Right ventricle myocardium inferior (tissue), 1 donor: ENCODE results near the gene RNF207. TPM values are rescaled to one million over a fixed set of nuclear protein-coding genes. Genes with fewer than 3 reads are reported as not detected.
A peak's percentile ranks its signal among the peaks of the same experiment; 100 is the strongest.

ENCODE experiments used
- ATAC-seq: fragments of 200-7000 bp; cut with Tn5 transposase; one replicate; pipeline ENCODE4 v1.9.1; 2020; ENCODE audit warnings: mild to moderate bottlenecking, moderate library complexity
- DNase-seq: peaks from one replicate; pipeline ENCODE4 v3.0.0; 2021; ENCODE audit errors: missing footprints
- intact Hi-C: fragments of 100-400 bp; cut with DNase I; formaldehyde crosslinking; loops from one replicate; pipeline ENCODE4 v1.11.0; 2022
- total RNA-seq: library from RNA; stranded (reverse); fragmentation: NEBNext Ultra II Directional; extraction: Animal tissue kit (Norgen Biotek cat#: 25700); gene quantifications from one replicate; pipeline ENCODE4 v1.2.1, GENCODE V29; 2021
- donor health status: DM: no; HTN: yes; CAD: no; lungs with severe emphysema.

Gene RNF207
- total RNA-seq, 1 donor from 2014 or later: 54.6 TPM

DNA sequence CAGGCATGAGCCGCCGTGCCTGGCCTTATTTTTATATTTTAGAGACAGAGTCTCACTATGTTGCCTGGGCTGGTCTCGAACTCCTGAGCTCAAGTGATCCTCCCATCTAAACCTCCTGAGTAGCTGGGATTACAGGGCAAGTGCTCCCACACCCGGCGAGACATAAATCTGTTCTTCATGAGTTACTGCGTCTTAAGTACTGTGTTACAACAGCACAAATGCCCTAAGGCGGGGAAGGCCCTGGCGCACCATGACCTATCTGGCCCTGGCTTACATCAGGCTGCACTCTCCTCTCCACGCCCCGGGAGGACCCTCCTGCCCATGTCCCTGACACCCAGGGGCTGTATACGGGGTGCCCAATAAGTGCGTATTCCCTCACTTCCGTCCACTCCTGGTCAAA is 50.7 kb downstream of the RNF207 start:
- no peak for DNase-seq
- intact Hi-C loops: no loop called here
- ATAC-seq: no peak

DNA sequence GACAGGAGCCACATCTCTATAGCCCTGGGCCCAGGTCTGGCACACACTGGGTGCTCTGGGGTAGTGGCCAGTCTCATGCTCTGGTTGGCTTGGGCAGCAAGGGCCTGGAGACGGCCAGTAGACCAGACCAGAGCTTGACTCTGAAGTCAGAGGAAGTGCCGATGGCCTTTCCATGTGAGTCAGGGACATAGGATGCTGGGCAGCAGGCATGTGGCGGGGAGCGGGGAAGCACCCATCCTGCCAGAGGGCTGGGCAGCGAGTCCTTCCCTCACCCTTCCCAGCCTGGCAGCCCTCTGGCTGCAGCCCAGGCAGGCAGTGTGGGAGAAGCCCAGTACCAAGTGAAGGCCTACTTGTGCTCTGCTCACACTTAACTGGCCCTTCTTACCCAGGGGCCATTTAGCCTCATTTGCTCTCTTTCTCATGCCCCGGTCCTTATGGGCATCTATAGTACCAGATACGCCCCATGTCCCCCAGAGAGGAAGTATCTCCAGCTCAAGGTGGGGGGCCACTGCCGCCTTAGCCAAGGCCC is 51.7 kb downstream of the RNF207 start:
- no peak for DNase-seq
- intact Hi-C loops: no loop called here
- no peak for ATAC-seq

DNA sequence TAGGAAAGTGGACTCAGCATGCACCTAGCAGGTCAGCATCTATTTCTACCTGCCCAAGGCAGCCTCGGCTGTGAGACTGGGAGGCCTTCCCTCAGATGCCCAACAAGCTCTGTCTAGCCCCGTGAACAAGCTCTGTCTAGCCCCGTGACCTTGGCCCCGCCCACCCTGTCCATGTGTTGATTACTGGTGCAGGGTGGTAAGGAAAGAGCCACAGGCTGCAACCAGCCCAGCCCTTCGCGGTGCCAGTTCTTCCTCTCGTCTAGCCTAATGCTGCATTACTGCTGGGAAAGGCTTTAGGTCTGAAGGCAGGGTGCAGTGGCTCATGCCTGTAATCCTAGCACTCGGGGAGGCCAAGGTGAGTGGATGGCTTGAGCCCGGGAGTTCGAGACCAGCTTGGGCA is 52.8 kb downstream of the RNF207 start:
- ATAC-seq: no peak
- intact Hi-C loops: no loop called here
- no peak for DNase-seq

DNA sequence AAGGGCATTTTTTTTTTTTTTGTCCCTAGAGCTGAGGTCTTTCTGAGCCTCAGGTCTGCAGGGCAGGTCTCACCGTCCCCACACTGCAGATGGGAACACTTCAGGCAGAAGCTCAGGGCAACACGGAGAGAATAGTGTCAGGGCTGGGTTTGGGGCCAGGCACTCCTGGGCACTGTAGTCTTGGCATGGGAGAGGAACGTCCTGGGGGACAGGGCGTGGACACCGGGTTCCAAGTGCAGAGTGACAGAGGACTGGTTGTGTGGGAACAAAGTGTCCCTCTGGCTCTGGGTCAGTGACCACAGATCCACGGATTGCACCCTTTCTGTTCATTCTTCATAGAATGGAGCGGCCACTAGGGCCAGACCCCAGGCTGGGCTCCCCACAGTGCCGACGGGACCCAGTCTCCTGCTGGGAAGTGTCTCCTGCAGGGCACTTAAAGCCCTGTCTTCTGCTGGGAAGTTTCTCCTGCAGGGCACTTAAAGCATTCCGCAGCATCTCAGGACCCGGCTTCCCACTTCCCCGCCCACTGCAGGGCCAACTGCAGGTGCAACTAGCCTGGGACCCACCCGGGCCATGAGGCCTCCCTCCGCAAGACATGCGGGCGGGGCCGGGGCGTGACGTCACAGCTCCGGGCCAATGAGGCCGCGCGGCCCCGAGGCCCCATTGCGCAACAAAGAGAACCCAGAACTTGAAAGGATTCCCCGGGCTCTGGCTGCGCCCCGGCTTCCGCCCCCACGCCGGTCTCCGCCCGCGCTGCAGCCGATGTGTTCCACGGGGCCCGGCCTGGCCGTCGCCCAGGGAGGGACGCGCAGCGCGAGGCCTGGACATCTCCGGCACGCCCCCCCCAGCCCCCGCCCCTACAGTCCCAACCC is 53.8 kb downstream of the RNF207 start:
- intact Hi-C loops: no loop called here
- DNase-seq: peak; percentile 94
- peak; percentile 66 for ATAC-seq

DNA sequence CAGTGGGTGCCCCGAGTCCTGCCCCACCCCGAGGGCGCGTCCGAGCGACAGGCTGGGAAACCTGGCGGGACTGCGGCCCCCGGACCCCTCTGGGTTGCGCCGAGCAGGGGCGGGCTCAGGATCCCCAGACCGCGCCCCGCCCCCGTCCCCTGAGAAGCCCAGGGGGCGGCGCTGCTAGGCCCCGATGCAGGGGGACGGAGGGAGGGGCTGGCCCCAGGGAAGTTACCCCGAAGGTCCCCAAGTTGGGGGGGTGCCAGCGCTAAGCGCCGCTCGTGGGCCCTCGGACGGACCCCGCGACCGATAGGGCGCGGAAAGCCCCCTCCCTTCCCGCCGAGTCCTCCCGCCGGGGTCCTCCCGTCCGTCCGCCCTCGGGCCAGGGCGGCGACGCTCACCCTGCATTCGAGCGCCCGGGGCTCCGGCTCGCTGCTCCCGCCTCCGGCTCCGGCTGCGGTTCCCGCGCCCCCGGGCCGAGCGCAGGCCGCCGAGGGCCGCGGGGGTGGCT is 54.6 kb downstream of the RNF207 start:
- ATAC-seq: peak; percentile 30
- intact Hi-C loops: no loop called here
- DNase-seq: no peak

DNA sequence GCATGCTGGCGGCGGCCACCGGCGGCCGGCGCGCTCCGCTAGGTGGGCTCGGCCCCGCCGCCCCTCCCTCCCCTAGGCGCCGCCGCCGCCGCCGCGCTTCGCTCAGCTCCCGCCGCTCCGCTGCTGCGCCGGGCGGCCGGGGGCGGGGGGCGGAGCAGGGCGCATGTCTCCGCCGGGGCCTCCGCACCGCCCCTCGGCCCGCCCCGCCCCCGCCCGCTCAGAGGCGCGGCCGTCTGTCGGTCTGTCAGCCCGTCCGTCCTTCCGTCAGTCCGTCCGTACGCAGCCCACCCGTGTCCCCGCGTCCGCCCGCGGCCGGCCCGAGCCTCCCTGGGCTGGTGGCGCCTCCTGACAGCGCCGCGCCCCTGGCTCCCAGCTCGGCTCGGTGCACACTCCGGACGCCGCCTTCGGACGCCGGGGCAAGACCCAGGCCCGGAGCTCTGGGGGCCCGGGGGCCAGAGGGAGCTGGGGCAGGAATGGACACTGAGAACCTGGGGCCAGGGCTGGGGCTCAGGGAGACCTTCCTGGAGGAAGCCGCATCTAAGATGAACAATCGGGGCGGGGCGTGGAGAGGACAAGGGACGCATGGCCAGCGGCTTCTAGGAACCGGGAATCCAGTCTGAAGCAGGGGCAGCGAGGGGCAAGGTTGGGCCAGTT is 55.2 kb downstream of the RNF207 start, which contains the start of gene GPR153:
TSS of gene GPR153 (minus strand) at position 138 of the 654 bp plus-strand sequence. CDS start 6,193 bp downstream, outside the sequence.
- peak; percentile 54 for ATAC-seq
- DNase-seq: no peak
- intact Hi-C loops: no loop called here

DNA sequence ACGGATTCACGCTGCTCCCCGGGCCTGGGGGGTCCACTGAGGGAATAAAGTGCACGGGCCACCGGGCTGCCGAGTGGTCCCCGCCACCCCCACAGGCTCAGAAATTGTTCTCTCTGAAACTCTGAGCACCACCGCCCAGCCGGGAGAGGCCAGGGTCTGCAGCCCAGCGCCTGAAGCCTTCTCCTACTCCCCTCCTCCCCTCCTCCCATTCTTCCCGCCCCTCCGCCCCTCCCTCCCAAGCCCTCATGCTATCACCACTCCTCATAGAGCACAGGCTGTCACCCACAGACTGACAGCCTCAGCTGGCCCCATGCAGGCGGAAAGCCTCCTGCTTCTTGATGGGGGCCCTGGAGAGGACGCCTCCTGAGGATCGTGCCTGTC is 55.7 kb downstream of the RNF207 start:
- intact Hi-C loops: no loop called here

DNA sequence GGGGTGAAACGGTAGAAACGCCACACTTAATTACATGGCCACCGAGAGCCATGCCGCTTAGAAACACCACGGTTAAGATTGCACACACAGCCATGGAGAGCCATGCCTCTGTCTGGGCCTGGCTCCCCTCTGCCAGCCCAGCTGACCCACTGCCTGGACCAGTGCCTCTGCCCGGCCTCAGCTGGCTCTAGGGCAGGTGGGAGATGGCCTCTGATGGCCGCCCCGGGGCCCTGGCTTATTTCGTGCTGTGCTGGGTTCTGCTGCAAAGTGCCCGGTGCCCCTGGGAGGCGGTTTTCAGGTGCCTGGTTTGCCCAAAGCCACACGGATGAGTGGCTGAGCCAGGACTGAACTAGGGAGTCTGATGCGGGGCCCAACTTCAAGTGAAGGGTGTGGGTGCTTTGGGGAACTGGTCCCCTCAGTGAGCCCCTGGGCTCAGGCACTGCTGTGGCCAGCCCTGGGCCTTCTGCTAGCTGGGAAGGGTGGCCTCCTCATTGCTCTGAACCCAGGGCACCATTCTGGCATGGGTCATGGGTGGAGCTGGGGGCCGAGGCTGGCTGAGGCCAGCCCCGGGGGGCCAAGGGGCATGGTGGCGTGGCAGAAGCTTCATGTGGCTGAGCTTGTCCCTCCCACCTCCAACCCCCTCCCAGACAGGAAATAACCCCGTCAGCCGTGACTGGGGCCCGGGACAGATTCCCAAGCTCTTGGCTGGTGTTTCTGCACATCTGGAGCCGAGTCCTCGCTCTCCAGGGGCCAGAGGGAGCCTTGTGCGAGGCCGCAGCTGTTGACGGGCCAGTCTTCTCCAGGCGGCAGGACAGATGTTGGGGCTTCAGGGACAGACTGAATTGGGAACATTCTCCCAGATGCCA is 56.9 kb downstream of the RNF207 start:
- DNase-seq (peak; percentile 80), ATAC-seq (peak; percentile 66)
- intact Hi-C loops: no loop called here

More for the DNA sequence above, 55.7 kb downstream of the RNF207 start:
- no peak for ATAC-seq
- no peak for DNase-seq

DNA sequence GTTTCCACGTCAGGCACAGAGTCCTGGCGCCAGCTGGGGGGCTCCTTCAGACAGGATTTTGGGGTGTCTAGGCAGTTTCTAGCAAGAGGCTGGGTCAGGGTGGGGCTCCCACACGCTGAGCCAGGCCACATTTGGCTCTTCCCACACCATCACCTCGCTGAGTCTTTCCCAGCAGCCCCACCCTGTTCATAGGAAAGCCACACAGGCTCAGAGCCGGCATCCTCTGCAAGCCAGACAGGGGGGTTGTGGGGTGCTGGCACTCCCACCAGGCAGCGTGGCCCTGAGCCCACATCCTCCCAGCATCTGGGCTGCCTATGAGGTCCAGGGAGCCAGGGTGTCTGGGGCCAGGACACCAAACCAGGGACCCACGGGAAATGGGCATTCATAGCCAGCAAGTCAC is 57.8 kb downstream of the RNF207 start:
- ATAC-seq (no peak), DNase-seq (no peak)
- intact Hi-C loops: no loop called here

DNA sequence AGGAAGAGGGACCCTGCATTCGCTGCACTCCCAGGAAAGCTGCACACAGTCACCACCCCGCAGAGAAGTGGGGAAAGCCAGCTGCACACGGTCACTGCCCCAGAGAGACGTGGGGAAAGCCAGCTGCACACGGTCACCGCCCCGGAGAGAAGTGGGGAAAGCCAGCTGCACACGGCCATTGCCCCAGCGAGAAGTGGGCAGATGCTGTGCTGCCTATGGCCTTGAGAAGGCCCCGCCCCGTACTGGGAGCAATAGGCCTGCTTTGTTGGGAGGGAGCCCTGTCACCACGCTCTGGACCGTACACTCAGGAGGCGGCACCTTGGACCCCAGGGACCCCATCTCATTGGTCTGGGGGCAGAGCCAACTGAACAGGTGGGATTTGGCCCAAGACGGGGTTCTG is 59.2 kb downstream of the RNF207 start:
- DNase-seq (no peak), ATAC-seq (no peak)
- intact Hi-C loops: no loop called here

DNA sequence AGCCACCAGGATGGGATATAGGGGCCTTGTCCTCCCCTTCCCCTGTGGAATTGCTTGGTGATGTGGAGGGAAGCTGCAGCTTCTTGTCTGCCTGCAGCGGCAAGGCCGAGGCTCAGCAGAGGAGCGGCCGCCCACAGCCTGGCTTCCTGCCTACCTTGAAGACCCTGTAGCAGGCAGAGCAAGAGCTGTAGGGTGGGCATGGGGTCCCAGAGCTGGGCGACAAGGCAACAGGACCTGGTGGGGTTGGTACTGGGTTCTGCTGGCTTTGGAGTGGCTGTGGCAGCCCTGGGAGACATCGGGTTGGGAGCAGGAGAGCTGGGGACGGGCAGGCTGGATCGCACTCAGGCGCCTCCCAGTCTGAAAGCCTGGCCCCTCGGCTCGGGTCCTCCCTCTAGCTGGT is 60.7 kb downstream of the RNF207 start:
- intact Hi-C loops: no loop called here
- no peak for ATAC-seq
- no peak for DNase-seq

DNA sequence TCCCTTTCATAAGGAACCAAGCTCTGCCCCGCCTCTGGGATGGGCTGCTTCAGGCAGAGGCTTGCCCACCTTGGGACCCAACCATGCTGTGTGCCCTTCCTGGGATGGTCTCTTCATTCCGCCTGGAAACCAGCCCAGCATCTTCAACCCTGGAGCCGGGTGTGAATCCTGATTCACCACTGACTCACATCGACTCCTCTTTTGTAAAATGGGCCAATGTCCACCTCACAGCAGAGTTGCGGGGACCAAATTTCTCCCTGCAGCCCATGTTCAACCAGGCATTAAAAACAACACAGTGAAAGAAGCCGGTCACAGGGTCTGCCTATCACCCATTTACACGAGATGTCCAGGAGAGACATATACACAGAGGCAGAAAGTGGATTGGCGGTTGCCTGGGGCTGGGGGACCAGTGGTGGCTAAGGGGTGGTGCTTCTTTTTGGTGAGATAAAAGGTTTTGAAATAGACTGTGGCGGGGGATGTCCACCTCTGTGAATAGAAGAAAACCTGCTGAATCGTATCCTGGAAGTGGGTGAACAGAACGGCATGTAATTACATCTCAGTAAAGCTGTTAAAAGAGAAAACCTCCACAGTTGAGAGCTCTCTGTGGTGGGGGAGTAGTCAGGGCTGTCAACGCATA is 61.9 kb downstream of the RNF207 start:
- intact Hi-C loops: no loop called here
- ATAC-seq: no peak
- no peak for DNase-seq

DNA sequence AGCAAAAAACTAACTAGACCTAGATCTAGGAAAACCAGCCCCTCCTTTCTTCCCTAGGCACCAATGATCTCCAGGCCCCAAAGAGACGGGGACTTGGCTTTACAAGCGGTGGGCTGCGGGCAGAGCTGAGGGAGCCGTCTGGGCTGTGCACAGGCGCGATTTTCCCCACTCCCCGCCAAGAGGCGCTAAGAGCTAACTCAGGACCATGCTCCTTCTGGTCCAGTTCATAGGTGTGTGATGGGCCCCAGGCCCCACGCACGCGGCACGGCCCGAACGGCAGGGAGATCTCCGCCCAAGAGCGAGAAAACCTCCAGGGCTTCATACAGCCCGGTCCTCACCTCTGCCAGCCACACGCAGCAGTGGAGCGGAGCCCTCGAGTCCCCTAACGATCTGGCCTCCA is 62.5 kb downstream of the RNF207 start:
- ATAC-seq: no peak
- intact Hi-C loops: no loop called here
- DNase-seq: no peak

DNA sequence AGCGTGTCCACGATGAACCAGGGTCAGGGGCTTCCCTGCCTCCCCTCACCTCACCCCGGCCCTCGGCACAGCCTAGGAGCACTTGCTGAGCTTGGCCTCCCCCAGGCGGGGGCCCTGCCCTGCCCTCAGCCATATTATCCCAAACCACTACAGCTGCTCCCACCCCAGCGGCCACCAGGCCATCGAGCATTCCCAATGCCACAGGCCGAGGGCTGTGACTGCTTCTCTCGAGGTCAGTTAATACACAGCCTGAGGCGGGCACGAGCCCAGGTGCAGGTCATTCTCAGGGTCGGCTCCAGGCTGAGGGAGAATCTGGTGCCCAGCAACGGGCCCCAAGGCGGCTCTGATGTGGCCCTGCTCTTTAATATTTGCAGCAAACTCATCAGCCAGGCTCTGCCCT is 63.4 kb downstream of the RNF207 start:
- no peak for DNase-seq
- ATAC-seq: no peak
- intact Hi-C loops: no loop called here

DNA sequence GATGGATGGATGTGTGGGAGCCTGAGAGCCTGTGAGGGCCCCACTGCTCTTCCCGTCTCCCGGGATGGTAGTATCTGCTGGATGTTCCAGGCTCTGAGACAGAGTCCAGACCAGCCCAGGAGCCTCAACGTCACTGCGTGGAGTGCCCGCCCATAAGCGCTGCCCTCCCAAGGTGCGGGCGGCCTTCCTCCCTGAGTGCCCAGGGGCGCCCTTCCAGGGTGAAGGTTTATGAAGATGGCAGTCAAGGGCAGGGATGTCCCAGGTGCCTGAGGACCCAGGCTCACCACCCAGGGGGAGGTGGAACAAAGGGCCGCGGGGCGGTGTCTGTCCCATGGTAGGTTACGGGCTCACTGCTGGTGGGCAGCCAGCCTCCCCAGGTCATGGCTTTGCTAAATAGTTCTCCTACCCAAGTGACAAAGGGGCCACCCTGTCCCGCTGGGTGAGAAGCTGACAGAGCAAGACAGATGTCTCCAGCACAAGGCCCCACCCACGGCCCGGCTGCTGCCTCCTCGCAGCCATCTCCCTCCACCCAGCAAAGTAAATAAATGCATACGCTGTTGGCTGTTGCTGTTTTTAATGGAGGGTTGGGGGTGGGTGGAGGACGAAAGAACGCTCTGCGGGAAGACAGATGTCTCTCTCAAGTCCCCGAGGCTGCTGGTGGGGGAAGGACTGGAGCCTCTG is 63.9 kb downstream of the RNF207 start:
- ATAC-seq (no peak), DNase-seq (no peak)
- intact Hi-C loops: no loop called here

DNA sequence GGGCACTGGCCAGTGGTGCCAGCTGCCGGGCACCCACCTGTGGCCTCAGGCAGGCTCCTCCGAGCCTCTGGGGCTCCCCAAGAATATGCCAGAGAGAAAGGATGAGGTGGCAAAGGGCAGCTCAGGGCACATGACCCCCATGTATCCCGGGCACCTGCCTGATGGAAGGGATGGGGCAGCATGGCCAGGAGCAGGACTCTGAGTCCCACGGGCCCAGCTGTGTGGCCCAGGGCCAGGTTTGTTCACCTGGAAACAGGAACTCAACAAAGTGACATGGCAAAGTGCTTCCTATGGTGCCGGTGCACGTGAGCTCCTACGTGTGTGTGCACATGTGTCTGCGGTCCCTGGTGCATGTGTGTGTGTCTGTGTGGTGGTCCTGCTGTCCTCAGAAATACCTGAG is 64.5 kb downstream of the RNF207 start:
- no peak for ATAC-seq
- intact Hi-C loops: no loop called here
- DNase-seq: no peak
